ENCODE measurements around the gene SYT2.
"Not testable (repeated sequence)": the region's sequence is repeated elsewhere in the genome, so short reads cannot be mapped to it uniquely, and the experiment has no call there.

DNA sequence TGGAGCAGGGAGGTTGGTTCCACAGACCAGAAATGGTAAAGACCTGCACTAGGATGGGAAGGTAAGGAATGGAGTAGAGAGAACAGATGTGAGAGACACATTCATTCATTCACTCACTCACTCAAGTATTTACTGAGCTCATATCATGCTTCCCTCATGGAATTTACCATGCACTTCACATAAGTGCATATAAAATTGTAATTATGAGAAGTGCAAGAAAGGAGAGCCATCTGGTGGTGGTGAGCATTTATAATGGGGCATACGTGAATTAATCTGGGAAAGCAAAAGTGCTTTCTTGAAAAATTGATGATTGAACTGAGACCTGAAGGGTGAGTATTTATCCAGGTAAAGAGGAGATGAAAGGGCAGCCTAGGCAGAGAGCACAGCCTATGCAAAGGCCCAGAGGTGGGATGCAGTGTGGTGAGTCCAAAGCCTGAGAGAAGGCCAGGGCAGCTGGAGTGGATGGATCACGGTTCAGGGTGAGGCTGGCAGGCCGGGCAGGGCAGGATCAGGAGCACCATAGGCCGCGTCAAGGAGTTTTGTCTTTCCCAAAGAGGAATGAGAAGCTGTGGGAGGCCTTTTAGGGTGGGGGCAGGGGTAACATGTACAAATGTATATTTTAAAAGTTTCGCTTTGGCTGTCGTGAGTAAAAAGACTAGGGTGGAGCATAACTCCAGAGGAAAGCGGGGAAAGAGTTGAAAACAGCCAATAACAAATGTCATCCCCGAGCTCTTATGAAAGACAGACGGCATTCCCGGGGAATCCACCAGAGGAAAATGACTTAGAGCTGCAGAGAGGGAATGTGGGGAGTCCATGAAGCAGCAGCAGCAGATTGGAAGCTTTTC, 95.7 kb downstream of the SYT2 start:
- TF ChIP-seq, protein P1, sequence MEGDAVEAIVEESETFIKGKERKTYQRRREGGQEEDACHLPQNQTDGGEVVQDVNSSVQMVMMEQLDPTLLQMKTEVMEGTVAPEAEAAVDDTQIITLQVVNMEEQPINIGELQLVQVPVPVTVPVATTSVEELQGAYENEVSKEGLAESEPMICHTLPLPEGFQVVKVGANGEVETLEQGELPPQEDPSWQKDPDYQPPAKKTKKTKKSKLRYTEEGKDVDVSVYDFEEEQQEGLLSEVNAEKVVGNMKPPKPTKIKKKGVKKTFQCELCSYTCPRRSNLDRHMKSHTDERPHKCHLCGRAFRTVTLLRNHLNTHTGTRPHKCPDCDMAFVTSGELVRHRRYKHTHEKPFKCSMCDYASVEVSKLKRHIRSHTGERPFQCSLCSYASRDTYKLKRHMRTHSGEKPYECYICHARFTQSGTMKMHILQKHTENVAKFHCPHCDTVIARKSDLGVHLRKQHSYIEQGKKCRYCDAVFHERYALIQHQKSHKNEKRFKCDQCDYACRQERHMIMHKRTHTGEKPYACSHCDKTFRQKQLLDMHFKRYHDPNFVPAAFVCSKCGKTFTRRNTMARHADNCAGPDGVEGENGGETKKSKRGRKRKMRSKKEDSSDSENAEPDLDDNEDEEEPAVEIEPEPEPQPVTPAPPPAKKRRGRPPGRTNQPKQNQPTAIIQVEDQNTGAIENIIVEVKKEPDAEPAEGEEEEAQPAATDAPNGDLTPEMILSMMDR (IDR thresholded peaks at IDR 0.05): not testable (repeated sequence)
- TF ChIP-seq POLR2A (IDR thresholded peaks at IDR 0.05): not testable (repeated sequence)

Data from thyroid gland (tissue), 4 donors.